Smooth muscle cell of bladder (primary cell): ENCODE data around the gene PARP14. TPM values are rescaled to one million over a fixed set of nuclear protein-coding genes. Genes with fewer than 3 reads are reported as not detected.

ENCODE experiments used
- total RNA-seq: library from RNA; depleted of rRNA; stranded (reverse); fragments of >200 nt; gene quantifications from 2 replicates; pipeline ENCODE4 v1.2.3, GENCODE V29; 2014

PARP14 gene, protein sequence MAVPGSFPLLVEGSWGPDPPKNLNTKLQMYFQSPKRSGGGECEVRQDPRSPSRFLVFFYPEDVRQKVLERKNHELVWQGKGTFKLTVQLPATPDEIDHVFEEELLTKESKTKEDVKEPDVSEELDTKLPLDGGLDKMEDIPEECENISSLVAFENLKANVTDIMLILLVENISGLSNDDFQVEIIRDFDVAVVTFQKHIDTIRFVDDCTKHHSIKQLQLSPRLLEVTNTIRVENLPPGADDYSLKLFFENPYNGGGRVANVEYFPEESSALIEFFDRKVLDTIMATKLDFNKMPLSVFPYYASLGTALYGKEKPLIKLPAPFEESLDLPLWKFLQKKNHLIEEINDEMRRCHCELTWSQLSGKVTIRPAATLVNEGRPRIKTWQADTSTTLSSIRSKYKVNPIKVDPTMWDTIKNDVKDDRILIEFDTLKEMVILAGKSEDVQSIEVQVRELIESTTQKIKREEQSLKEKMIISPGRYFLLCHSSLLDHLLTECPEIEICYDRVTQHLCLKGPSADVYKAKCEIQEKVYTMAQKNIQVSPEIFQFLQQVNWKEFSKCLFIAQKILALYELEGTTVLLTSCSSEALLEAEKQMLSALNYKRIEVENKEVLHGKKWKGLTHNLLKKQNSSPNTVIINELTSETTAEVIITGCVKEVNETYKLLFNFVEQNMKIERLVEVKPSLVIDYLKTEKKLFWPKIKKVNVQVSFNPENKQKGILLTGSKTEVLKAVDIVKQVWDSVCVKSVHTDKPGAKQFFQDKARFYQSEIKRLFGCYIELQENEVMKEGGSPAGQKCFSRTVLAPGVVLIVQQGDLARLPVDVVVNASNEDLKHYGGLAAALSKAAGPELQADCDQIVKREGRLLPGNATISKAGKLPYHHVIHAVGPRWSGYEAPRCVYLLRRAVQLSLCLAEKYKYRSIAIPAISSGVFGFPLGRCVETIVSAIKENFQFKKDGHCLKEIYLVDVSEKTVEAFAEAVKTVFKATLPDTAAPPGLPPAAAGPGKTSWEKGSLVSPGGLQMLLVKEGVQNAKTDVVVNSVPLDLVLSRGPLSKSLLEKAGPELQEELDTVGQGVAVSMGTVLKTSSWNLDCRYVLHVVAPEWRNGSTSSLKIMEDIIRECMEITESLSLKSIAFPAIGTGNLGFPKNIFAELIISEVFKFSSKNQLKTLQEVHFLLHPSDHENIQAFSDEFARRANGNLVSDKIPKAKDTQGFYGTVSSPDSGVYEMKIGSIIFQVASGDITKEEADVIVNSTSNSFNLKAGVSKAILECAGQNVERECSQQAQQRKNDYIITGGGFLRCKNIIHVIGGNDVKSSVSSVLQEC (N-terminal part only)
- total RNA-seq: 48.1 and 49.0 TPM in 2 replicates

DNA sequence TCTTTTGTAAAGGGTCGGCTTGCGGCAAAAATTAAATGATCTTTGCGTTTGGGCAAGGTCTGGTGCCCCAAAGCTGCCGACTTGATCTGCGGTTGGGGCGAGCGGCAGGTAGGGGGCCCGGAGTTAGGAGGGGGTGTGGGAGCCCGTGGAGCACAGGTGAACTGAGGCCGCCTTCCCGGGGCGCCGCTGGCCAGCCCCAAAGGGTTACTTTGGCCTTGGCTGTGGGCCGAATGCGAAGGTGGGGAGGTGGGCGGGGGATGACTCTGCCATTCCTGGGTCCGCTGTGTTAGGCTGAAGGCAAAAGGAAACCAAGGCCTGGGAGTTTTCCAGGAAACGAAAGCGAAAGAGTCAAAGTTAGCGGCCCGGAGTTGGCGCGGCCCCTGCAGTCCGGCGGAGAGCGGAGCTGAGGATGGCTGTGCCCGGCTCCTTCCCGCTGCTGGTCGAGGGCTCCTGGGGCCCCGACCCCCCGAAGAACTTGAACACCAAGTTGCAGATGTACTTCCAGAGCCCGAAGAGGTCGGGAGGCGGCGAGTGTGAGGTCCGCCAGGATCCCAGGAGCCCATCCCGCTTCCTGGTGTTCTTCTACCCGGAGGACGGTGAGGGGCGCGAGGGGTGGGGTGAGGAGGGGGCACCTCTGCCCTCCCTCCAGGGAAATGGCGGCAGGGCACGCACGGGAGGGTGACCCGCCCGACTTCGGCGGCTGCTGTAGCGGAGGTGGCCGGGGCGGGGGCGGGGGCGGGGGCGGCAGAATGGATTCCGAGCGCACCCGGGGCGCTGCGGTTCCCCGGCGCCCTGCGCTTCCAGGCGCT, at the start of gene PARP14:
Gene PARP14, plus strand, starts transcription at position 365 of the 809 bp plus-strand sequence. Its CDS starts 45 bp downstream, at position 410.

Other genes with a start within 250 kb of the PARP14 start
- 21.3 and 22.8 TPM in 2 replicates for gene KPNA1, start 165.9 kb upstream of the PARP14 start, total RNA-seq
- gene PARP9, start 116.5 kb upstream of the PARP14 start, total RNA-seq: 18.0 and 21.9 TPM in 2 replicates
- gene DTX3L, start 116.5 kb upstream of the PARP14 start, total RNA-seq: 10.9 and 12.1 TPM in 2 replicates
- 0.09 and 0.14 TPM in 2 replicates for gene PARP15, start 103.2 kb upstream of the PARP14 start, total RNA-seq
- gene HSPBAP1, start 113.0 kb downstream of the PARP14 start, total RNA-seq: 6.7 and 7.2 TPM in 2 replicates
- gene SLC49A4, start 114.2 kb downstream of the PARP14 start, total RNA-seq: 15.2 and 19.9 TPM in 2 replicates